HG03108 (cell line): ENCODE data around the gene DRC7.
A peak's percentile ranks its signal among the peaks of the same experiment; 100 is the strongest.
"Not testable (repeated sequence)": the region's sequence is repeated elsewhere in the genome, so short reads cannot be mapped to it uniquely, and the experiment has no call there.

Source experiments
- ATAC-seq: cut with Tn5 transposase; IDR thresholded peaks from one replicate; pipeline ENCODE4 v1.9.1; 2021; ENCODE audit warnings: moderate library complexity; ENCODE audit not compliant: unreplicated experiment

The DRC7 gene

DNA sequence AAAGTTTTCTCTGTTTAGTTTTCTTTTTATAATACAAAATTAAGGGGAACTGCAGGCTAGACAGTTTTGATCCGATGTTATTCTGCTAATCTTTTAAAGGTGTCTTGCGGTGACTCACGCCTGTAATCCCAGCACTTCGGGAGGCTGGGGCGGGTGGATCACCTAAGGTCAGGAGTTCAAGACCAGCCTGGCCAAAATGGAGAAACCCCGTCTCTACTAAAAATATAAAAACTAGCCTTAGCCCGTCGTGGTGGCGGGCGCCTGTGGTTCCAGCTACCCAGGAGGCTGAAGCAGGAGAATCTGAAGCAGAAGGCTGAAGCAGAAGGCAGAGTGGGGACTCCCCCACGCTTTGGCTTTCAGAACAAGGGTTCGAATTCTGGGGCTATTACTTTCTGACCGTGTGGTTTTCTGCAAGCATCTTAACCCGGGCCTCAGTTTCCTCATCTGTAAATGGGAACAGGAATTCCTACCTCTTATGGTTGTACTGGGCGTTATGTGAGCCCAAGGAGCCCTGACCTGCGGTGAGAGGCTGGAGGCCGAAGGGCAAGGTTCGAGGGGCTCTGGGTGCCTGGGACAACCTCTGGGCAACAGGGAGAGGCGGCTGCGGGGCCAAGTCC, 39.8 kb downstream of the DRC7 start:
- ATAC-seq = no peak

DNA sequence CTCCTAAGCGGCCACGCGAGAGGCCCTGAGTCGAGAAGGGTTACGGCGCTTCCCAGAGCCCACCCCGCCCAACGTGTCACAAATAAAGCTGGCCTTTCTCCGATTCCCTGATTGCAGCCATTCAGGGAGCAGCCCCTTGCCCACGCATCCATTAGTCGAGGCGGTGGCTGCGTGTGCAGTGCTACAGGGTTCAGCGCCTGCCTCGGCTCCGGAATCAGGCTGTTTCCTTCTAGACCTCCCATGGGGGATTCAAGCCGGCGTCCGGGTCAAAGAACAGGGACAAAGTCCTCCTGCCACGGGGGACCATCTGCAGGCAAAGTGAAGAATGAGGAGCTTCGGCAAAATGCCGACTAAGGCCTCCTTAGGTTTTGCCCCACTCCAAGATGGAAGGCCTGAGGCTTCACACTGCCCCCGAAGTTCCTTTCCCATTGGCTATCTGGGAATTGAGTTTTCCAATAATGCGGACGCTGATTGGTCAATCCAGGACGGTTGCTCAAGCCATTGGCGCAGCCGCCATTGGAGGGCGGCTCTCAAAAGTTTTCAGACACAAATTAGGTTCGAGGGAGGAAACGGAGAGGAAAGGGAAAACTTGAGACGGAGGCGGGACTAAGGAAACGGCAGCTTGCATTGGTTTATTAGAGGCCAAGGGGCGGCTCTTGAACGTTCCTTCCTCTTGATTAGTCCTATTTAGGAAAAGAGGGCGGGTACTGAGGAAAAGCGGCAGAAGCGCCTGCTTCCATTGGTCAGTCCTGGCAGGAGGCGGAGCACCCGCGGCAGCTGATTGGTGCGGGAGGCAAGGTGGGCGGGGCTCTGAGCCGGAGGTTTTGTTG, 40.5 kb downstream of the DRC7 start:
- peak; percentile 91 for ATAC-seq

DNA sequence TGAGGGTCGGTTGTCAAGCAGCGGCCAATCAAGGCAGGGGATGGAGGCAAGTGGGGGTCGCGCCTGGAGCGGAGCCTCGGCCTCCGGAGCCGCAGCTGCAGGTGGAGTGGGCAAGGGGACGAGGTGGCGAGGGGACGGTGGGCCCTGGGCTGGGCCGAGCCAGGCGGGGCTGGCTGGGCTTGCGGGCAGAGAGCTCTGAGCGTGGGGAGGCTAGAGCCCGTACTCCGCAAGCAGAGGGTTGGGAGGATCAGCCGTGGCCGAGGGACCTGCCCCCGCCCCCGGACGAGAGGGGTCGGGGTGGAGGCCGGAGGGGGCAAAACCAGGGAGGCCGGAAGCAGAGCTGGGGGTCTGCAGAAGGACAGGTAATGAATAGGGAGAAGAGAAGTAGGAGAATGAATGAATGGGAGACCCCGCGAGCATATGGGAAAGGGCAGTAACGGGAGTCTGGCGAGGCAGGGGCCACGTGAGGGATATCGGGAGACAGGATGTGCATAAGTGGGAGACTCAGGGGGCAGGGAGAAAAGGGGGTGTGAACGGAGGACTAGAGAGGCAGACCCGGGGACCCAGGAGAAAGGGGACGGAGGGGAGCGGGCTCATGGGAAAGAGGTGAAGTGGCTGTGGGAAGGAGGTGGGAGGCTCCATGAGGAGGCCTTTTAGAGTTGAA, 41.3 kb downstream of the DRC7 start, which contains the start of gene KATNB1:
TSS of gene KATNB1 (plus strand) at position 16 of the 664 bp plus-strand sequence. CDS start 1,474 bp downstream, outside the sequence.
- ATAC-seq = no peak

DNA sequence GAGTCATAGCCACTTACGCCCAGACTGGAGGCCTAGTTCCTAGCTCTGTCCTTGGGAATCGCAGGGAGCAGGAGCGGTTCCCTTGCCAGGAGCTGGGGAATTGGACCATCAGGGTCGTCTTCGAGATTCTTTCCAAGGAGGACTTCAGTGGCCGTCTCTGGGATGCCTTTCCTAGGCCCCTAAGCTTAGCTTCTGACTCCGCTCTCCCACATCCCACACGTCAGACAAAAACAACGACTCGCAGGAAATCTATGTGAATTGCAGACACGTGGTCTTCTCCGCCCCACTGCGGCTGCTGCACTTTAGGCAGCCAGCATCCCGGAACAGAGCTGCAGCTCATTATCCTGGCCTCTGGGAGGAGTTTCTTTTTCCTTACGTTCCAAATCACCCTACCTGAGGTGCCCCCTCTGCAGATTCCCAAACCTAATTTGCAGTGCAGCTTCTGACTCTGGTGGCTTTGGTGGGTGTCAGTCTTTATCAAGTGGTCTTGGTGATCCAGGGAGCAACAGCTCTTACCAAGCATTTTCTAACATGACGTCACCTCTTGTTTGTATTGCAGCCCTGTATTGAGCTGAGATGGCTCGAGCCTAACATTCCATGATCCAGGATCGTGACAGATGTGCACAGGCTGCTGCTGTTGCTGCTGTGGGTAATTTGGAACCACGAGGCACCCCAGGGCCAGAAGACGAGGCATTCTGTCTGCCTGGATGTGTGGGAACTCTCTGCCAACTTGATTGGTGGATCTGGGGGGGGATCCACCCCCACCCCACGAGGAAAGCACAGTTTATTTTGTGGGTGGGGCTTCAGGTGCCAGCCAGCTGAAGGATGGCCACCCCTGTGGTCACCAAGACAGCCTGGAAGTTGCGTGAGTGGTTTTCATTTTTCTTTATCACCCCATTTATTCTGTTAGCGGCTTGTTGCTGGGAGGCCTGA, 42.1 kb downstream of the DRC7 start:
- no peak for ATAC-seq

DNA sequence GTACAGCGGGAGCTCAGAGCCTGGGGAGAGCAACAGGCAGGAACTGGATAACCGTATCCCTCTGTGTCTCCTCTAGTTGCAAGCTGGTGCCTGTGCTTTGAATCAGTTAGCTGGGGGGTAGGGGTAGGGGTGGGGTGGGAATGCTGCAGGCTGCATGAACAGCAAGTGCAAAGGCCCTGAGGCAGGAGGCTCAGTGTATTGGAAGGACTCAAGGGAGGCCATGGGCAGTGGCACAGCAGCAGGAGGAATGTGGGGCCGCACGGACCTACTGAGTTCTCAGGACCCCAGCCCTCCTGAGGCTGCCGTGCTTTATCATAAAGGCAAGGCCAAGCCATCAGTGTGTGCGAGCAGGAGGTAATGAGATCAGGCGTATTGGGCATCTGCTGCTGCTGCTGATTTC, 44.2 kb downstream of the DRC7 start:
- ATAC-seq = no peak

DNA sequence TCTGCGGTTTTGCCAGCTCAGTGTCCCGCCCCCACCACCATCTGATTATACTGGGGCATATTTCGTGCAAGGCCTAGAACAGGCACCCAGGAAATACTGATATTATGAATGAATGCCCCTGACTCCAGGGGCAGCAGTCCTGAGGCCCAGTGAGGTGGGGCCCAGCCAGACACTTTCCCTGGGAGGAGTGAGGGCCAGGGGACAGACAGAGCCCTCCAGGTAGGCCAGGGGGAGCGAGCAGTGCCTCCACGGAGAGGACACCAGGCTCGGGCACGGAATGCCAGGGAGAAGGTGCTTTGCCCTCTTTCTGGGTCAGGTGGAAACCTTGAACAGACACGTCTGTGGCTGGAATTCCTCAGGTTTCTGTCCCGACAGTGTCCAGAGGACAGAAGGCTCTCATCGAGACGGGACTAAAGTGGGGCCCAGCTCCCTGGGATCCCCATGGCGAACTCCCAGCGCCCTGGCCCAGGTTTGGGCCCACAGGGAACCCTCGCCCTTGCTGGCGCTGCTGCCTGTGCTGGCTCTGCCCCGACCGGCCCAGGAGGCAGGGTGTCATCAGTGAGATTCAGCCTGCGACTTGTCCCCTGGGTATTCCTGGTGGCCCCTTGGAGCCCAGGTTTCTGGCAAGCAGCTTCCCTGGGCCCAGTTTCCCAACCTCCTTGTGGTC, 45.3 kb downstream of the DRC7 start:
- no peak for ATAC-seq

DNA sequence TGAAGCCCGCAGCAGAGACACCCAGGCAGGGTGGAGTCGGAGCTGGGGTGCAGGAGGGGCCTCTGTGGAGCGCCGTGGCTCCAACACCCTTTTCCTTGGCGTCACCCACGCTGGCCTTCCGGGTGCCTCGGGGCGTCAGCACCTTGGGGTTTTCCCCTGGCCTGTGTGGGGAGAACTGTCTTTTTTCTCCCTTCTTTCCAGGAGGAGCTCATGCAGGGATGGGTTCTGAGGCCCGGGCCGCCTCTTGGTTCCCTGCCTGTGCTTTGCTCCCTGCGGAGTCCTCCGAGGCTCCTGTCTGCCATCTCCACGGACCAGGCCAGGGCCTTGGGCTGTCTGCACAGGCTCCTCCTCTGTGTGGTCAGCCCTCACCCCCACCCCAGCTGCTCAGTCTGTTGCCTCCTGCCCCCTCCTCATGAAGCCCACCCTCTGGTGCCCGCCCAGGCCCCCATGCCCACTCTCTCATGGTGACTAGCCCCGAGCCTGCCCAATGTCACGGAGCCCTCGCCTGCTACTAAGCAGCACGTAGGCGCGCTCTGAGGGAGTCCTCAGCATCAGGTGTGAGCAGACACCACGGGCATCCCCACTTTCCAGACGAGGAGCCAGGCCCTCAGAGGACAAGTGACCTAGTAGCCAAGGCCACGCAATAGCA, 45.9 kb downstream of the DRC7 start:
- ATAC-seq = no peak

DNA sequence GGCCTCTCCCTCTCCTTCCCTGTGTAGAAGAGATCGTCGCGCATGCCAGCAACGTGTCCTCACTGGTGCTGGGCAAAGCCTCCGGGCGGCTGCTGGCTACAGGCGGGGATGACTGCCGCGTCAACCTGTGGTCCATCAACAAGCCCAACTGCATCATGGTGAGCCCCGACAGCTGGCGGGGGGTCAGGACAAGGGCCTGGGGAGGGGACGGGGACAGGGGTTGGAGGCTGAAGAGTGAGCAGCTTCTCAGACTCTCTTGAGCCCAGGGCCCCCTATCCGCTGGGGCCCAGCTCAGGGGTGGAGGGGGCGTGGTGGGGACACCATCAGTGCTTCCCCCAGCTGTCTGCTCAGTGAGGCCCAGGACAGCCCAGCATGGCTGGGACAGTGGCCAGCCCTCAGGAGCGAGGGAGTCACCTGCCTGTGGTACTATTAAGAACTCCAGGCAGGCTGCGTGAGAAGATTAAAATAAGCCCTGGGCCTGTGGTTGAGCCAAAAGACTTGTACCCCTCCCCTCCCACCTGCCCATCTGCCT, 47.1 kb downstream of the DRC7 start:
- no peak for ATAC-seq

DNA sequence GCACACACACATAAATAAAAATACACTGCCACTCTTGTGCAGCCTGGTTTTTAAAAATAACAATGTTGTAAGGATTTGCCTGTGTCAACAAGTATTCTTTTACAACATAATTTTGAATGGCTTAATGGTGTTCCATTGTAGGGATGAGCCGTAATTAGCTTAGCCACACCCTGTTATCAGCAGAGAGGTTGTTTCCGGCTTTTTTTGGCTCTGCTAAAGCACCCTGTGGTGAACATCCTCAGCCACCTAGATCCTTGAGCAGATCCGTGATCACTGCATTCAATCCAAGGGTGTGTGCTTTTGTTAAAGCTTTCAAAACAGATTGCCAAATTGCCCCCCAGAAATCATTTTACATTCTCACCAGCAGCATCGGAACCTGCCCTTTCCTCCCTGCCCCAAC, 47.9 kb downstream of the DRC7 start:
- ATAC-seq = no peak

DNA sequence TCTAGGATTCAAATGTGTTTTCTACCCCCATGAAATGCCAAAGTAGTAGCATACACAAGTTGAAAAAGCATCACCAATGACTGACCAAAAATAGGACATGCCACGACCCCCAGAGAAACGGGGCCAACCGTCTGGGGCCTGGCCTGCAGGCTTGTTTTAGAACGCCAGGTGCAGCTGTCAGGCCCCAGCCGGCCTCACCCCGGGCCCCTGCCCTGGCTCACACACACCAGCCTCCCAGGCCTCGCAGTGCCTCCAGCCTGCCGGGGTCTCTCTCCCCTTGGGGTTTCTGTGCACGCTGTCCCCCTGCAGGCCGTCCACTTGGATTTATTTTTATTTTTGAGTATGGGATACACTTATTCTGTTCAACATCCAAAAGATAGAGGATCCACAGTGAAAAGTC, 48.9 kb downstream of the DRC7 start:
- no peak for ATAC-seq

DNA sequence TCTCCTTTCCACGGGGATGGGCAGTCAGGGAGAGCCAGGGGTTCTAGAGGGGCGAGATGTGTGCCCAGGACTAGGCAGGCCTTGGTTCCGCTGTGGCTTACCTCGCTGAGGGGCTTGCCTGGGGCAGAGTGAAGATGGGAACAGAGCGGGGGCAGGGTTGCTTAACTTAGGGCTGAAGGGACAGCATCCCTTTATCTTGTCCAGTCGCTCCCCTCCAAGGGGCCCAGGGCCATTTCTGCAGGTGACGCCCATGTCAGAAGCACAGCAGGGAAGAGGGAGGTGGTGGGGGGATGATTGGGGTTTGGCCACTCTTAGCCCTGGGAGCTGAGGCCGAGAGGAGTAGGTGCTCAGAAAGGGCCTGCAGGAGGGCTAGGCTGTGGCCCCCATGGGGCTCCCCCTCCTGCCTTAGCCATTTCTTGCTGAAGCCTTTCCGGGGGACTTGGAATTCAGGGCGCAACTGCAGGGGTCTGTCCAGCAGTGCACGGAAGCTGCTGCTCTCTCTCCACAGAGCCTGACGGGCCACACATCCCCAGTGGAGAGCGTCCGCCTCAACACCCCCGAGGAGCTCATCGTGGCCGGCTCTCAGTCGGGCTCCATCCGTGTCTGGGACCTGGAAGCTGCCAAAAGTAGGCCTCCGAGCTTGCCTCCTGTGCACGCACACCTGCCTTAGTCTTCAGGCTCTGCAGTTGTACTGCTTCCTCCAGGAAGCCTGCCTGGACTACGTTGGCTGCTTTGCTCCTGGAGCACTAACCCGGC, 49.5 kb downstream of the DRC7 start:
- no peak for ATAC-seq

DNA sequence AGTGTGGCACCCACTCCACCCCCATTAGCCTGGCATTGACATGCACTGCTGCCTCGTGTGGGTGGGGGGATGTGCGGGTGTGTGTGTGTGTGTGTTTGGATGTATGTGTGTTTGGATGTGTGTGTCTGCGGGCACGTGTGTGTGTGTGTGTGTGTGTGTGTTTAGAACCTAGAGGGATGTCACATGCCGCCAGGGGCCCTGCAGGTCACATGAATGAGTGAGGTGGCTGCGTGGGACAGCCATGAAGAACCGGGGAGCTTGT, 50.0 kb downstream of the DRC7 start:
- no peak for ATAC-seq

DNA sequence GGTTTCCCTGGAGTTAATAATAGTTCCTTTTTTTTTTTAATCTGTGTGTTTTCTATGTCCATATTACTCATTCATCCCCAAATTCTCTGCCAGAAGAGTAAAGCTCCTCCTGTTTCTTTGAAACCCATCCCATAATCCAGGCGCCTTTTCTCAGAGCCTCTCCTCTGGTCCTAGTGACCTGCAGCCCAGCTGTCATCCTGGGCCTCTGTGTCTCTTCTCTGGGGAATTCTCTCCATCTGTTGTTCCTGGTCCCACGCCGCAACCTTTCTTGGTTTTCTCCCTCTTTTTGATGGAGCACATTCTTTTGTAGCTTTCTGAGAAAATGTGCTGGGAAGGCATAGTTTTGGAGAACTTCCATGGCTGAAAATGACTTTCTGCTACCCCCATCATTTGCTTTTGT, 51.2 kb downstream of the DRC7 start:
- ATAC-seq = no peak

DNA sequence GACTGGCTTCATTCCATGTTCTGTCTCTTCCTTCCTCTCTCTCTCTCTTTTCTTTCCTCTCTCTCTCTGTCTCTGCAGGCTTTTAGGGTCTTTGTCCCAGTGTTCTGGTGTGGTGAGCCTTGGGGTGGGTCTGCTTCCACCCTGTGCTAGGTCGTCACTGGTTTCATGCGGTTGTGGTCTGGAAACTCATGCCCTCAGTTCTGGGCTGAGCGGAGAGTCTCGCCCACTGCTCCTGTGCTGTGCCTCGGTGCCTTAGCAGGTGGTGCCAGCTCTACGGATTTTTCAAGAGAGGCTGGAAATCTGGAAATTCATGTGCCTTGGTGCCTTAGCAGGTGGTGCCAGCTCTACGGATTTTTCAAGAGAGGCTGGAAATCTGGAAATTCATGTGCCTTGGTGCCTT, 51.7 kb downstream of the DRC7 start:
- not testable (repeated sequence) for ATAC-seq

DNA sequence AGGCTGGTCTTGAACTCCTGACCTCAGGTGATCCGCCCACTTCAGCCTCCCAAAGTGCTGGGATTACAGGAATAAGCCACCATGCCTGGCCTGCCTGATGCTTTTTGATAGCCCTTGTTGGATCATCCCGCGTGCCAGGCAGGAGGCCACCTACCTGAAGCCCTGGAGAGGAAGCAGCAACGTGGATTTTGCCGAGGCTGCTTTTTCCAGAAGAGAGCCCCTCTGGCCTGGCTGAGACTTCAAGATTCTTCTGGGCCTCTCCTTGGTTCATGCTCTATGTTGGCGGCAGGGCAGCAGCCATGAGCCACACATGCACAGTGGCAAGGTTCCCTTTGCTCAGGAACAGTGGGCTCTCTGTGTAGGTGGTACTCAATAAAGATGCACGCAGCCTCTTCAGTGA, 52.5 kb downstream of the DRC7 start:
- no peak for ATAC-seq

DNA sequence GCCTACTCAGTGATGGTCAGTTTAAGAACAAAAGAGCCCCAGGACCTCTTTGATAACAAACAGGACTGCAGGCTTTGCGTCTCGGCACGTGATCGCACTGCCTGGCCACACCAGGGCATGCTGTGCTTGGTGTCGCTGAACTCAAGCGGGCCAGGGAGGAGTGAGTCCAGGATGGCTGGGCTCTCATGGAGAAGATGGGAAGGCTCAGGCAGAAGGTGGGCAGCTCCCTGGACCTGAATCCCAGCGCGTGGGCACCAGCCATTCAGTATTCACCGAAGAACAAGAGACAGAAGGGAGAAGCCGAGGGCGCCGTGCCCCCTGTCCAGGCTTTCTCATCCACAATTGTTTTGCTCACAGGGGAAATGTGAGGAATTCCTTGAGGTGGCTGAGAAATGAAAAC, 52.9 kb downstream of the DRC7 start:
- ATAC-seq = no peak

DNA sequence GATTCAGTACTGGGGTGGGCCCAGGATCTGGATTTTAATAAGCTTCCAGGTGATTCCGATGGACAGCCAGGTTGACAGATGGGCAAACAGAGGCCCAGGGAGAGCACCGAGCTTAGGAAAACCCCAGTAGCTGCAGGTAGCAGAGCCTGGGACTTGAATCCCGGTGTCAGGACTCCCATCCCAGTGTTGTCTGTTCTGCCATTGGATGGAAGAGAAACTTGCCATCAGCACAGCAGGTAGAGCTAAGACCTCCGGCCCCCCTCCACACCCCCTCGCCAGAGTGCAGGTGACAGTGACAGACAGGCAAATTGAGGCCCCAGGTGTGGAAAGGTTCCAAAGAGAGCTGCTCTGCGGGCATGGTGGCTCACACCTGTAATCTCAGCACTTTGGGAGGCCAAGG, 53.4 kb downstream of the DRC7 start:
- no peak for ATAC-seq

DNA sequence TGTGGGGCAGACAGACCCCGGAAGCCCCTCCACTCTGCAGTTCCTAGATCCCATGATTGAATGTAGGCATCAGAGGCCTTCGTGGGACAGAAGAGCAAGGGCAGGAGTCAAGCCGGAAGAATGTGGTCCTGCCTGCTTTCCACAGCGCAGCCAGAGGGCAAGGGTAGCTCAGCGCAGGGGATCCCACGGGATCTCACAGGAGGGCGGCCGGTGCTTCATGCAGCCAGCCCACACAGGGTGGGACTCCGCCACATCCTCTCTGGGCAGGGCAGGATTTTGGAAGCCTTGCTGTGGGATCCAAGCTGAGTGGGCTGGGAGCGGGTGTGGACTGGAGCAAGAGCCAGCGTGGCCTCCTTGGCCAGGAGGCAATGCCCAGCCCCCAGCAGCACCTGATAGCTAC, 54.0 kb downstream of the DRC7 start:
- no peak for ATAC-seq

DNA sequence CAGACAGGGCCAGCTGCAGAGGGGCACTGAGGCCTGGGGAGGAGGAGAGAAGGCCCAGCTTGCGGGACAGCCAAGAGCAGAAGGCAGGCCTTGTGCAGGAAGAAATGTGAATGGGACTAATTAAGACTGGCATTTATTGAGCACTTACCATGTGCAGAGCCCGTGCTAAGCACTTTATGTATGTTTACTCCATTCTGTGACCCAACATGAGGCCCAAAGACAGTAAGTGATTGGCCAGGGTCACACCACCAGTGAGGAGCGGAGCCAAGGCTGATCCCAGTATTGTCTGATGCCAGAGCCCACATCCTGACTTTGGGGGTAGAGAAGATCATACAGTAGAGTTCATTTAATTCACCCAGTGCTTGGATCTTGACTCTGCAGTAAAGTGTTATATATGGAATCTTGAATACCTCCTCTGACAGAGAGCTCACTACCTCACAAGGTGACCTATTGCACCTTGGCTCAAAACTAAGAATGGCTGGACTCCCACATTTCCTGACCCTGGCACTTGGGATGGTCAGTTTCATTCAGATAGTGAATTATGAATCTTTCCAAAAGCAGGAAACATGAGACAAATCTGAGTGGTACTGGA, 54.6 kb downstream of the DRC7 start:
- ATAC-seq = no peak
